Left kidney (tissue), 2 donors: ENCODE data around the gene GNL2. TPM values are rescaled to one million over a fixed set of nuclear protein-coding genes. Genes with fewer than 3 reads are reported as not detected.
"Not testable (repeated sequence)": the region's sequence is repeated elsewhere in the genome, so short reads cannot be mapped to it uniquely, and the experiment has no call there.

ENCODE experiments used
- DNase-seq: peaks from one replicate; pipeline ENCODE4 v3.0.0-alpha.2; 2013
- polyA plus RNA-seq: library from polyadenylated mRNA; unstranded; fragments of 120-200 nt; gene quantifications from one replicate; pipeline ENCODE4 v1.2.1, GENCODE V29; 2013; ENCODE audit not compliant: insufficient read length

GNL2 gene
- polyA plus RNA-seq, 1 donor: 76.8 TPM

GRCh38 chr1:37518241-37518640 is 77.5 kb downstream of the GNL2 start:
- DNase-seq: not testable (repeated sequence)

- no peak for DNase-seq
These were observed 78.2 kb downstream of the GNL2 start for GRCh38 chr1:37517569-37517968.

Other genes with a start within 250 kb of the GNL2 start
- 1.7 TPM for gene ZC3H12A, start 121.4 kb downstream of the GNL2 start, polyA plus RNA-seq
- 108 TPM for gene MEAF6, start 81.2 kb downstream of the GNL2 start, polyA plus RNA-seq
- gene SNIP1, start 41.6 kb downstream of the GNL2 start, polyA plus RNA-seq: 13.8 TPM
- gene DNALI1, start 39.0 kb downstream of the GNL2 start, polyA plus RNA-seq: 63.0 TPM
- 5.9 TPM for gene RSPO1, start 39.0 kb upstream of the GNL2 start, polyA plus RNA-seq
- 25.6 TPM for gene CDCA8, start 96.6 kb upstream of the GNL2 start, polyA plus RNA-seq
- 0.23 TPM for gene EPHA10, start 169.2 kb upstream of the GNL2 start, polyA plus RNA-seq
- gene MANEAL, start 197.9 kb upstream of the GNL2 start, polyA plus RNA-seq: 3.6 TPM
- gene C1orf122, start 211.9 kb upstream of the GNL2 start, polyA plus RNA-seq: 20.2 TPM
- gene YRDC, start 212.3 kb upstream of the GNL2 start, polyA plus RNA-seq: 11.7 TPM